Measurements from ENCODE around the gene CADPS2. TPM values are rescaled to one million over a fixed set of nuclear protein-coding genes. Genes with fewer than 3 reads are reported as not detected.

Gene CADPS2
- total RNA-seq, 1 donor from 2014 or later: 12.5 TPM

DNA sequence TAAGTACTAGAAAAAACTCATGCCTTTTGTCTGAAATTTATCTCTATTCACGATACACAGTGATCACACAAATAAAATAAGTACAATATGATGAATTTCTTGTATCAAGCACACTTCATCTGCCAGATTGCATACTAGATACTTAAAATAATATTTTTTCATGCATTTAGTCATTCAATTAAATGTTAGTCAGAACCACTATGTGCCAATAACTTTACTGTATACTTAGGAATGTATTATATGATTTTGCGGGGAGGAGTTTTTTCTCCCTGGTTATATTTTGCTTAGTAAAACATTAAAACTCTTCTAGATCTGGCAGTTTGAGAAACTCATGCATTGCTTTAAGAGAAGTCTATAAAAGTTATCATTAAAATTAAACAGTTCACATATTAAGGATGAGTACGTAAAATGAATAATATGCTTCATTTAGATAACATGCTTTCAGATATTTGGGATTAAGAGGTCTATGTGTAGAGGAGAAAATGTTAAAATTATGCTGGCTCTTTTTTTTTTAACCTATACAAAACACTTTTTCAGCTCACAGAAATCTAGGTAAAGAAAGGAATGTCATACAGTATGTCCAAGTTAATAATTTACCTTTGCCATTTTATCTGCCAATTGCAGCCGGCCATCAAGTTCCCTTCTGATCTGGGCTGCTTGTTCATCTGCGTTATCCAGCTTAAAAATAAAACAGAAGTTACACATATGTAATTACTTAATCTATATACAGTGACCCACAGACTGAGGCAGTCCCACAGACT is 257.4 kb downstream of the CADPS2 start:
- Histone ChIP-seq H3K4me3 (ENCODE audit: low read length in 3 of 3) (no peak overlapping the region), H3K4me1 (ENCODE audit: control insufficient read depth in 3 of 3, insufficient read depth in 3 of 3, low read length in 3 of 3) (no peaks in the 10 kb centered on the region), H3K9me3 (ENCODE audit: control insufficient read depth in 3 of 3, low read length in 3 of 3) (no peaks in the 10 kb centered on the region), H3K27me3 (ENCODE audit: control insufficient read depth in 3 of 3, insufficient read depth in 3 of 3, low read length in 3 of 3) (no peaks in the 10 kb centered on the region), H3K27ac (ENCODE audit: low read depth, low read length) (no peak overlapping the region), H3K36me3 (ENCODE audit: control insufficient read depth in 3 of 3, insufficient read depth in 3 of 3, low read length in 3 of 3) (no peaks in the 10 kb centered on the region), H3K9ac (ENCODE audit: low read depth in 1 of 3, low read length in 3 of 3) (no peak overlapping the region)

DNA sequence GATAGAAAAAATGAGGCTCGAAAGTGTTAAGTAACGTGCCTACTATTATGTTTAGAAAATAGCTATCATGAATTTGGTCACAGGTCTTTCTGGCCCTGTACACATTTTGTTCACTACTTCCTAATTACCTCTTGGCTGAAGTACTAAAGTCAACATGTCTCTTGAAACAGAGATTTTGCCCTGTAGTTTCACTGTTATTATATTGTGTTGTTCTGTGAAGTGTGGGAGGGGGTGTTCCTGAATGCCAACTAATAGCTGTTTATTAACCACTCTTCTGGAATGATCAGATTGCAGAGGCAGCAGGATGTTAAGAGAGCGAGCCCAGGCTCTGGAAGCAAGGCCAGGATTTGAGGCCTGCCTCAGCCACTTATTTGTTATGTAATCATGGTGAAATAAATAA is 259.5 kb downstream of the CADPS2 start:
- Histone ChIP-seq H3K4me3 (ENCODE audit: low read length in 3 of 3) (no peak overlapping the region), H3K4me1 (ENCODE audit: control insufficient read depth in 3 of 3, insufficient read depth in 3 of 3, low read length in 3 of 3) (no peaks in the 10 kb centered on the region), H3K27ac (ENCODE audit: low read depth, low read length) (no peak overlapping the region), H3K36me3 (ENCODE audit: control insufficient read depth in 3 of 3, insufficient read depth in 3 of 3, low read length in 3 of 3) (no peaks in the 10 kb centered on the region), H3K9ac (ENCODE audit: low read depth in 1 of 3, low read length in 3 of 3) (no peak overlapping the region), H3K9me3 (ENCODE audit: control insufficient read depth in 3 of 3, low read length in 3 of 3) (no peaks in the 10 kb centered on the region), H3K27me3 (ENCODE audit: control insufficient read depth in 3 of 3, insufficient read depth in 3 of 3, low read length in 3 of 3) (no peaks in the 10 kb centered on the region)

DNA sequence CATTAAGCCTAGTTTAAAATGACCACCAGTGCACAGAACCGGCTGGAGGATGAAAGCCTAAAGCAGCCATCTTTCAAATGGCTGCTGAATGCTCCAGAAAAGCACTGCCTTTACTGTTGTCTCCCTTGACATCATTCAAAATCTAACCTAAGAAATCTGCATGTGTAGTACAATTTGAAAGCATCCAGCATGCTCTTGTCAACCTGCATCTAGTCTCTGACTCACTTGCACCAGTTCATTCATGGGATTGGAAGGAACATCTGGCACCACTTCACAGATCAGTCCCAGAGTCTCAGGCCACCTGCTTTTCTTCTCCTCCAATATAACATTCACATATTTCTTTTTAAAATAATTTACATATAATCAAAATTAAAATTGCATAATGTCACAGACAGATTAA is 263.6 kb downstream of the CADPS2 start:
- Histone ChIP-seq H3K9ac (ENCODE audit: low read depth in 1 of 3, low read length in 3 of 3) (no peak overlapping the region), H3K4me1 (ENCODE audit: control insufficient read depth in 3 of 3, insufficient read depth in 3 of 3, low read length in 3 of 3) (no peaks in the 10 kb centered on the region), H3K27ac (ENCODE audit: low read depth, low read length) (no peak overlapping the region), H3K4me3 (ENCODE audit: low read length in 3 of 3) (no peak overlapping the region), H3K9me3 (ENCODE audit: control insufficient read depth in 3 of 3, low read length in 3 of 3) (no peaks in the 10 kb centered on the region), H3K27me3 (ENCODE audit: control insufficient read depth in 3 of 3, insufficient read depth in 3 of 3, low read length in 3 of 3) (no peaks in the 10 kb centered on the region), H3K36me3 (ENCODE audit: control insufficient read depth in 3 of 3, insufficient read depth in 3 of 3, low read length in 3 of 3) (no peaks in the 10 kb centered on the region)

DNA sequence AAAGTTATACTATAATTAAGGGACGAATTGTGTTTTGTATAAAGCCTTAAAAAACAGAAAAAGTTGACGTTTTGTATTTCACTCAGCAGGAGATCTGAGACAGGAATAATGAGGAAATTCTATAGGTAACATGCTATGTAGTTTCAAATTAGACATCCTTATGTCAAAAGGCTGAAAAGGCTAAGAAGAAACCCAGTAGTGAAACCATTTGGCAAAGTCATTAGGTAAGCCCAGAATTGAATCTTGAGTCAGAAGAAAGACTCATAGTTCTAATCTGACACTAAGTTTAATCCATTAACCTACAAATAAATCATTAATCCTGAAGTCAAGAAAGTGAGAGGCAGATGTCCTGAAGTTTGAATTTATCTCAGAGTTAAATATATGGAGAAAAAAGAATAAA is 266.6 kb downstream of the CADPS2 start:
- H3K27me3 ChIP-seq (ENCODE audit: control insufficient read depth in 3 of 3, insufficient read depth in 3 of 3, low read length in 3 of 3): no peaks in the 10 kb centered on the region
- H3K4me3 ChIP-seq (ENCODE audit: low read length in 3 of 3): no peak overlapping the region
- no peaks in the 10 kb centered on the region for H3K9me3 ChIP-seq (ENCODE audit: control insufficient read depth in 3 of 3, low read length in 3 of 3)
- no peaks in the 10 kb centered on the region for H3K4me1 ChIP-seq (ENCODE audit: control insufficient read depth in 3 of 3, insufficient read depth in 3 of 3, low read length in 3 of 3)
- no peak overlapping the region for H3K9ac ChIP-seq (ENCODE audit: low read depth in 1 of 3, low read length in 3 of 3)
- H3K36me3 ChIP-seq (ENCODE audit: control insufficient read depth in 3 of 3, insufficient read depth in 3 of 3, low read length in 3 of 3): no peaks in the 10 kb centered on the region
- no peak overlapping the region for H3K27ac ChIP-seq (ENCODE audit: low read depth, low read length)

DNA sequence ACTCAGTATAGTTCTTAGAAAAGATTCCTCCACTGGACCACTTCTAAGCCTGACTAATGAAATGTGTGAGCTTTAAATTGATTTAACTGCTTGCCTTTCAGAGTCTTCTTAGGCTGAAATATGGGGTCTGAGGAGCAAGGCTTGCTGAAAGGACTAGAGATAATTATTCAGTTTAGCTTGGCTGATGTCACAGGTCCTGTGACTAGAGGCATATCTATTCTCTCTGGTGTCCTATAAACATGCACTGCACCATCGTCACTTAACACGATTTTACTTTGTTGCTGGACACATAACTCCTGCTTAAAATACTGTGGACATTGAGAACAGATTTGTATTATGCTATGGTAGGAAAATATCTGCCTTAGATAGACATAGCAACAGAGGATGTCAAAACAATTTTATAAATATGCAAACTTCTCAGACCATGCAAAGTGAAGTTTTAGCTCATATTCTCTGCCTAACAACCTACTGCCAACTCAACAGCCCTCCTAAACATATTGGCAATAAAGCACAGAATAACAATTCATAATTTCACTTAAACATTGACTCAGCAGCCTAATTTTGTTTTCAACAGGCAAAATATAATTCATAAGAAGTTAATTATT is 267.6 kb downstream of the CADPS2 start:
- no peak overlapping the region for H3K4me3 ChIP-seq (ENCODE audit: low read length in 3 of 3)
- no peaks in the 10 kb centered on the region for H3K27me3 ChIP-seq (ENCODE audit: control insufficient read depth in 3 of 3, insufficient read depth in 3 of 3, low read length in 3 of 3)
- no peak overlapping the region for H3K27ac ChIP-seq (ENCODE audit: low read depth, low read length)
- H3K9me3 ChIP-seq (ENCODE audit: control insufficient read depth in 3 of 3, low read length in 3 of 3): no peaks in the 10 kb centered on the region
- no peak overlapping the region for H3K9ac ChIP-seq (ENCODE audit: low read depth in 1 of 3, low read length in 3 of 3)
- H3K36me3 ChIP-seq (ENCODE audit: control insufficient read depth in 3 of 3, insufficient read depth in 3 of 3, low read length in 3 of 3): no peaks in the 10 kb centered on the region
- H3K4me1 ChIP-seq (ENCODE audit: control insufficient read depth in 3 of 3, insufficient read depth in 3 of 3, low read length in 3 of 3): no peaks in the 10 kb centered on the region

DNA sequence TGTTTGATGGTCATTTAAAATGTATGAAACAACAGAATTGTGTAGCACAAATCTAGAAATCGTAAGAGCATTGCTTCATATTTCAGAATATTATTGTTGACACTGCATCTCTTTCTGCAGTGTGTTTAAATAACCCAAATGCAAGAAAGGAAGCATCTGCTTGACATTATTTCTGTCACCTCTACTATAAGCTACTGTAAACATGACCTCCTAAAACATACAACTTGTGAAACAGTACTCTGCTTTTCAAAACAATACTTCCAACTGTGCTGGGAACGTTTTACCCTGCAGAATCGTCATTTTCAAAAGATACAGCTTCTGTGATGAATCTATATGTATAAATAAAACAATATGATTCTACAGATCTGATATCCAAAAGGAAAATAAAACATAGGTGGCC is 269.3 kb downstream of the CADPS2 start:
- H3K4me1 ChIP-seq (ENCODE audit: control insufficient read depth in 3 of 3, insufficient read depth in 3 of 3, low read length in 3 of 3): no peaks in the 10 kb centered on the region
- no peaks in the 10 kb centered on the region for H3K9me3 ChIP-seq (ENCODE audit: control insufficient read depth in 3 of 3, low read length in 3 of 3)
- no peaks in the 10 kb centered on the region for H3K27me3 ChIP-seq (ENCODE audit: control insufficient read depth in 3 of 3, insufficient read depth in 3 of 3, low read length in 3 of 3)
- no peak overlapping the region for H3K27ac ChIP-seq (ENCODE audit: low read depth, low read length)
- H3K36me3 ChIP-seq (ENCODE audit: control insufficient read depth in 3 of 3, insufficient read depth in 3 of 3, low read length in 3 of 3): no peaks in the 10 kb centered on the region
- no peak overlapping the region for H3K9ac ChIP-seq (ENCODE audit: low read depth in 1 of 3, low read length in 3 of 3)
- H3K4me3 ChIP-seq (ENCODE audit: low read length in 3 of 3): no peak overlapping the region

DNA sequence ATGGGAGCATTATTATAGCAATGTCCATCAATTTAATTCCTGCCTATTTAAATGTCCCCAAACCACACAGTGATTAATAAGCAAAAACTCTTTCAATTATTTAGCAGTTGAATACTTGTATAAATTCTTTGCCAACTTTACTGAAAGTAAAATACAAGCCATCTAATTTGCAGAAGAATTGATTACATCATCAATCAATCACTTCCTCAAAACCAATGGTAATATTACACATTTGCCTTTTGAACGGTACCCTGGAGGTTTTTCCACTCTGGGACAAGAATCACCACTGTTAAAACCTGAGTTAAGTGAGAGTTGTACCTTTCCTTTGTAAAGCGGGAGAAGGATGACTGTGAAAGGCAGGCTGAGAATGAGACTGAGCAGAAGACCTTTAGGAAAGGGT is 280.3 kb downstream of the CADPS2 start:
- no peak overlapping the region for H3K27ac ChIP-seq (ENCODE audit: low read depth, low read length)
- H3K36me3 ChIP-seq (ENCODE audit: control insufficient read depth in 3 of 3, insufficient read depth in 3 of 3, low read length in 3 of 3): no peaks in the 10 kb centered on the region
- no peaks in the 10 kb centered on the region for H3K9me3 ChIP-seq (ENCODE audit: control insufficient read depth in 3 of 3, low read length in 3 of 3)
- H3K27me3 ChIP-seq (ENCODE audit: control insufficient read depth in 3 of 3, insufficient read depth in 3 of 3, low read length in 3 of 3): no peaks in the 10 kb centered on the region
- H3K4me3 ChIP-seq (ENCODE audit: low read length in 3 of 3): no peak overlapping the region
- no peak overlapping the region for H3K9ac ChIP-seq (ENCODE audit: low read depth in 1 of 3, low read length in 3 of 3)
- H3K4me1 ChIP-seq (ENCODE audit: control insufficient read depth in 3 of 3, insufficient read depth in 3 of 3, low read length in 3 of 3): no peaks in the 10 kb centered on the region

DNA sequence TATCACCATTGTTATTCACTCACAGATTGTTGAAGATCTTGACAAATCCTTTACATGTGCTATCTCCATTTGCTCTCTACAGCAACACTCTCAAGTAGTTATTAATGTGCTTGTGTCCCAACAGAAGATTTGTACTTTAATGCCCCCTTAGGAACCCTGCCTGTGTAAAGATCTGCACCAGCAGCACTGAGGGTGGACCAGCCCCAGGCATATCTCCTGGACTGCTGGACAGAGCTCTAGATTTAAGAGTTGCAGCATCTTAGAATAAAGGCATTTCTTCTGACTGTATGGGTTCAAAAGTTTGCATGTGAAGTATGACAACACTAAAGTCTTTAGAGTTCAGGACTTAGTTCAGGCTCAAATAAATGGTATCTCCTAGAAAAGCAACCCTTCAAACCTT is 282.0 kb downstream of the CADPS2 start:
- no peaks in the 10 kb centered on the region for H3K4me1 ChIP-seq (ENCODE audit: control insufficient read depth in 3 of 3, insufficient read depth in 3 of 3, low read length in 3 of 3)
- H3K36me3 ChIP-seq (ENCODE audit: control insufficient read depth in 3 of 3, insufficient read depth in 3 of 3, low read length in 3 of 3): no peaks in the 10 kb centered on the region
- no peak overlapping the region for H3K27ac ChIP-seq (ENCODE audit: low read depth, low read length)

DNA sequence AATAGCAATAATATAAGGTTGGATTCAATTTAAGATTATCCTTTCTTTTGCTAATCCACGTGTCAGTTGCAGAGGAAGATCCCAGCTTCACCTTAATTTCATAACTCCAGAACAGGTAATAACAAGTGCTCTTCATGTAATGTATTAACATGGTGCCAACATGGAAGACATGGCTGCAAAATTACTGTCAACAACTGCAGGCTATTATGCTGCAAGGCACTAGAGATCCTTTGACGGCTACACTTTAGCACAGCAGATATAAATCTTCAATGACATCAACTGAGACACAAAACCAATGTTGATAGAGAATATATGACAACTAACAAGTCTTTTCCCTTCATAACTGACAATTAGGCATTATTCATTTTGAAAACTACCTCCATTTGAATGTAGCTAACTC is 283.5 kb downstream of the CADPS2 start:
- no peak overlapping the region for H3K9ac ChIP-seq (ENCODE audit: low read depth in 1 of 3, low read length in 3 of 3)
- H3K27me3 ChIP-seq (ENCODE audit: control insufficient read depth in 3 of 3, insufficient read depth in 3 of 3, low read length in 3 of 3): no peaks in the 10 kb centered on the region
- no peaks in the 10 kb centered on the region for H3K36me3 ChIP-seq (ENCODE audit: control insufficient read depth in 3 of 3, insufficient read depth in 3 of 3, low read length in 3 of 3)
- no peak overlapping the region for H3K27ac ChIP-seq (ENCODE audit: low read depth, low read length)
- no peaks in the 10 kb centered on the region for H3K9me3 ChIP-seq (ENCODE audit: control insufficient read depth in 3 of 3, low read length in 3 of 3)
- H3K4me1 ChIP-seq (ENCODE audit: control insufficient read depth in 3 of 3, insufficient read depth in 3 of 3, low read length in 3 of 3): no peaks in the 10 kb centered on the region
- no peak overlapping the region for H3K4me3 ChIP-seq (ENCODE audit: low read length in 3 of 3)

More for the DNA sequence above, 282.0 kb downstream of the CADPS2 start:
- Histone ChIP-seq H3K9me3 (ENCODE audit: control insufficient read depth in 3 of 3, low read length in 3 of 3) (no peaks in the 10 kb centered on the region), H3K9ac (ENCODE audit: low read depth in 1 of 3, low read length in 3 of 3) (no peak overlapping the region), H3K4me3 (ENCODE audit: low read length in 3 of 3) (no peak overlapping the region), H3K27me3 (ENCODE audit: control insufficient read depth in 3 of 3, insufficient read depth in 3 of 3, low read length in 3 of 3) (no peaks in the 10 kb centered on the region)

DNA sequence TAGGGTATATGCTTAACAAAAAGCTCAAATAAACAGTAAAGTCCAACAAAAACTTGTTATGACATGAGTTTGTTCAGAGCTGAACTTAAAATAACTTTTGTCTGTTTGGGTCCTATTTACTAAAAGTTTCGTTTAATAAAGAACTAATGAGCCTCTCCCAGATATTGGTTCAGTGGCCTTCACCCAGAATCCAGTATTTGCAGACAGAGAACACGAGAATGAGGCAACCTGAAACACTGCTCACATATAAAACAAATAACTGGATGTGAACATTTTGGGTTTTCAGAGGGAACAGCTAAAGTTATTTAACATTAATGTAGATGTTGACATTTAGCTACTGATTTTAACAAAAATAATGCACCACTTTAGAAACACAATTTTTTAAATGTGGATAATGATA is 285.6 kb downstream of the CADPS2 start:
- H3K27ac ChIP-seq (ENCODE audit: low read depth, low read length): no peak overlapping the region
- no peak overlapping the region for H3K9ac ChIP-seq (ENCODE audit: low read depth in 1 of 3, low read length in 3 of 3)
- no peaks in the 10 kb centered on the region for H3K4me1 ChIP-seq (ENCODE audit: control insufficient read depth in 3 of 3, insufficient read depth in 3 of 3, low read length in 3 of 3)
- H3K4me3 ChIP-seq (ENCODE audit: low read length in 3 of 3): no peak overlapping the region
- no peaks in the 10 kb centered on the region for H3K27me3 ChIP-seq (ENCODE audit: control insufficient read depth in 3 of 3, insufficient read depth in 3 of 3, low read length in 3 of 3)
- H3K36me3 ChIP-seq (ENCODE audit: control insufficient read depth in 3 of 3, insufficient read depth in 3 of 3, low read length in 3 of 3): no peaks in the 10 kb centered on the region
- H3K9me3 ChIP-seq (ENCODE audit: control insufficient read depth in 3 of 3, low read length in 3 of 3): no peaks in the 10 kb centered on the region

All from skeletal muscle tissue (tissue), 4 donors.